ENCODE results near the gene MOGAT2.

Gene MOGAT2

GRCh38 chr11:75717608-75718418 lies at the start of gene MOGAT2:
TSS of gene MOGAT2 (plus strand) at chr11:75717838. CDS start at chr11:75717889, 51 bp downstream.
- no peak for TF ChIP-seq CTCF (IDR thresholded peaks at IDR 0.05; ENCODE audit: low read depth, low read length, missing control alignments)
- no peak within 1 kb of the TSS for H3K4me3 ChIP-seq (ENCODE audit: low read depth, low read length)
- DNase-seq (ENCODE audit: low read depth): no peak

- DNase-seq (ENCODE audit: low read depth): no peak
- no peak for TF ChIP-seq CTCF (IDR thresholded peaks at IDR 0.05; ENCODE audit: low read depth, low read length, missing control alignments)
- peak within 1 kb of the TSS; percentile 37 for H3K4me3 ChIP-seq (ENCODE audit: low read depth, low read length)
Measured at GRCh38 chr11:75668451-75669297, 49.0 kb upstream of the MOGAT2 start, which contains the start of gene MAP6. TSS of gene MAP6 (minus strand) at chr11:75669038. CDS start at chr11:75668369, 669 bp downstream.

- H3K4me3 ChIP-seq (ENCODE audit: low read depth, low read length): no peak overlapping the region
- peak; percentile 26 for DNase-seq (ENCODE audit: low read depth)
- TF ChIP-seq CTCF (IDR thresholded peaks at IDR 0.05; ENCODE audit: low read depth, low read length, missing control alignments): no peak
Measured at GRCh38 chr11:75673977-75674582, 43.6 kb upstream of the MOGAT2 start.

- no peak for DNase-seq (ENCODE audit: low read depth)
- H3K4me3 ChIP-seq (ENCODE audit: low read depth, low read length): no peak overlapping the region
- no peak for TF ChIP-seq CTCF (IDR thresholded peaks at IDR 0.05; ENCODE audit: low read depth, low read length, missing control alignments)
Measured at GRCh38 chr11:75677275-75677674, 40.4 kb upstream of the MOGAT2 start.

GRCh38 chr11:75677909-75678308 lies 39.7 kb upstream of the MOGAT2 start:
- no peak overlapping the region for H3K4me3 ChIP-seq (ENCODE audit: low read depth, low read length)
- TF ChIP-seq CTCF (IDR thresholded peaks at IDR 0.05; ENCODE audit: low read depth, low read length, missing control alignments): no peak
- DNase-seq (ENCODE audit: low read depth): no peak

GRCh38 chr11:75678620-75679259 lies 38.9 kb upstream of the MOGAT2 start:
- DNase-seq (ENCODE audit: low read depth): no peak
- no peak overlapping the region for H3K4me3 ChIP-seq (ENCODE audit: low read depth, low read length)
- TF ChIP-seq CTCF (IDR thresholded peaks at IDR 0.05; ENCODE audit: low read depth, low read length, missing control alignments): no peak

Data from GM12864 (cell line).